Activated T-cell treated with anti-CD3 and anti-CD28 coated beads, Interleukin-2, amount 50 U/mL, for 72 hours (primary cell): ENCODE measurements around the gene ATP5PB. TPM values are rescaled to one million over a fixed set of nuclear protein-coding genes. Genes with fewer than 3 reads are reported as not detected.
A peak's percentile ranks its signal among the peaks of the same experiment; 100 is the strongest.

Source experiments
- ATAC-seq, 2 donors: fragments of 150-1000 bp; cut with Tn5 transposase; replicated peaks in 1 of 2; 2 replicates each; pipeline ENCODE4 v1.10.0; 2021; ENCODE audit warnings: moderate library complexity in 2 of 2, mild to moderate bottlenecking in 1 of 2
- DNase-seq, 2 donors: peaks; one replicate each; pipeline ENCODE4 v3.0.0; 2021 to 2022; ENCODE audit warnings: mixed read lengths in 1 of 2
- H3K27ac Mint-ChIP-seq: one replicate; pipeline ENCODE4 v1.8.0; 2022; ENCODE audit warnings: mild to moderate bottlenecking, moderate library complexity, mixed read lengths
- H3K27me3 Mint-ChIP-seq: one replicate; pipeline ENCODE4 v1.8.0; 2022; ENCODE audit warnings: low read depth, mixed read lengths
- H3K36me3 Mint-ChIP-seq, 2 donors: one replicate each; pipeline ENCODE4 v1.8.0; 2022; ENCODE audit warnings: mixed read lengths in 2 of 2, mild to moderate bottlenecking in 1 of 2; ENCODE audit not compliant: insufficient read depth in 2 of 2
- H3K4me1 Mint-ChIP-seq: one replicate; pipeline ENCODE4 v1.8.0; 2022; ENCODE audit warnings: low read depth, mixed read lengths
- H3K4me3 Mint-ChIP-seq, 2 donors: one replicate each; pipeline ENCODE4 v1.8.0; 2022; ENCODE audit warnings: mild to moderate bottlenecking in 2 of 2, mixed read lengths in 2 of 2, moderate library complexity in 2 of 2
- H3K9me3 Mint-ChIP-seq, 2 donors: one replicate each; pipeline ENCODE4 v1.8.0; 2022; ENCODE audit warnings: mixed read lengths in 2 of 2
- total RNA-seq, 2 donors: library from RNA; stranded (reverse); gene quantifications; one replicate each; pipeline ENCODE4 v1.2.3, GENCODE V29; 2022

Gene ATP5PB
- total RNA-seq, 2 donors from 2014 or later: 203 to 245 TPM

GRCh38 chr1:111470596-111470995 lies 21.3 kb downstream of the ATP5PB start:
- no peak for ATAC-seq
- Mint-ChIP-seq H3K4me1 (peaks cover 21% of the 10 kb centered on the region), H3K9me3 (no peaks in the 10 kb centered on the region), H3K36me3 (peaks cover 0 to 3% of the 10 kb centered on the region in 2 donors), H3K27ac (no peak overlapping the region), H3K27me3 (no peaks in the 10 kb centered on the region), H3K4me3 (no peak overlapping the region)
- no peak for DNase-seq

DNA sequence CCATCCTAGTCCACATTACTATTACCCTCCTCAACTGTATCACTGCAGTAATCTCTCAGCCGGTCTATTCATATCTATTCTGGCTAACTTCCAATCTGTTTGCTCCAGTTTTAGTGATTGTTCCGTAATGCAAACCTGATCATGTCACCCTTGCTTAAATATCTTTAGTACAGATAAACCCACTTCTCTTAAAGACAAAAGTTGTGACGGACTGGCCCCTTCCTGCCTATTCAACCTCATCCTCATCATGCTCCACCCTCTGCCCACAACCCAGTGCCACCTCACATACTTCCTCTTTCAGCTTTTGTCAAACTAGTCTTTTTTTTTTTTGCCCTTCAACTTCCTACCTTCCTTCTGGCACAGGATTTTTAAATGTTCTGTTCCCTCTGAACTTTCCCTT lies 21.7 kb downstream of the ATP5PB start:
- H3K36me3 Mint-ChIP-seq: peaks cover 0 to 3% of the 10 kb centered on the region in 2 donors
- H3K27ac Mint-ChIP-seq: no peak overlapping the region
- no peaks in the 10 kb centered on the region for H3K27me3 Mint-ChIP-seq
- H3K4me1 Mint-ChIP-seq: peaks cover 25% of the 10 kb centered on the region
- no peaks in the 10 kb centered on the region for H3K9me3 Mint-ChIP-seq
- peak; percentile 73 to 82 for ATAC-seq
- DNase-seq: peak; percentile 71 to 74
- H3K4me3 Mint-ChIP-seq: no peak overlapping the region

- DNase-seq (no peak), ATAC-seq (no peak)
- Mint-ChIP-seq H3K4me1 (peaks cover 31% of the 10 kb centered on the region), H3K9me3 (no peaks in the 10 kb centered on the region), H3K36me3 (peaks cover 0 to 3% of the 10 kb centered on the region in 2 donors), H3K4me3 (no peak overlapping the region), H3K27ac (no peak overlapping the region), H3K27me3 (no peaks in the 10 kb centered on the region)
Measured at GRCh38 chr1:111471538-111471937, 22.3 kb downstream of the ATP5PB start.

DNA sequence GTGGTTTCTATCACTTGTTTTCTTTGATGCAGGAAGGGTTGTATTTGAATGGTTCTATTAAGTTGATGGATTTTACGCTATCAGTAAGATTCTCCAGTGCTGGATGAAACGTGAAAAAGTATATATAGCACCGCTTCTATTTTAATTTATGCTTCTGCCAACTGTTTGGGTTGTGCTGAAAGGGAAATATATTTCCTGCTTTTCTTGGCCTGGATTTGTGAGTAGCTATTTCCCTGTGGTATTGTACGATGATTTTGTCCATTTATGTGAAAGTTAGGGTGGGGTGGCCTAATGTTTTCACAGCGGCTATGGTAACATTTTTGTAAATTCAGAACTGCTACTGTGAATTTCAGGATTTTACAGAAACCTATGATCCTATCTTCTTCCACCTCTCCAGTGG lies 24.8 kb downstream of the ATP5PB start:
- Mint-ChIP-seq H3K36me3 (peaks cover 5 to 7% of the 10 kb centered on the region in 2 donors), H3K4me1 (peaks cover 51% of the 10 kb centered on the region)
- ATAC-seq: no peak

GRCh38 chr1:111474521-111474920 lies 25.3 kb downstream of the ATP5PB start:
- Mint-ChIP-seq H3K27me3 (no peaks in the 10 kb centered on the region), H3K36me3 (peaks cover 5 to 7% of the 10 kb centered on the region in 2 donors), H3K4me1 (peaks cover 51% of the 10 kb centered on the region), H3K4me3 (peak overlapping the region; percentile 80 to 93), H3K9me3 (no peaks in the 10 kb centered on the region), H3K27ac (peak overlapping the region; percentile 95)
- DNase-seq (no peak), ATAC-seq (no peak)

More for the DNA sequence above, 24.8 kb downstream of the ATP5PB start:
- Mint-ChIP-seq H3K27ac (peak overlapping the region; percentile 95), H3K27me3 (no peaks in the 10 kb centered on the region), H3K4me3 (peak overlapping the region; percentile 80 to 93), H3K9me3 (no peaks in the 10 kb centered on the region)
- no peak for DNase-seq

DNA sequence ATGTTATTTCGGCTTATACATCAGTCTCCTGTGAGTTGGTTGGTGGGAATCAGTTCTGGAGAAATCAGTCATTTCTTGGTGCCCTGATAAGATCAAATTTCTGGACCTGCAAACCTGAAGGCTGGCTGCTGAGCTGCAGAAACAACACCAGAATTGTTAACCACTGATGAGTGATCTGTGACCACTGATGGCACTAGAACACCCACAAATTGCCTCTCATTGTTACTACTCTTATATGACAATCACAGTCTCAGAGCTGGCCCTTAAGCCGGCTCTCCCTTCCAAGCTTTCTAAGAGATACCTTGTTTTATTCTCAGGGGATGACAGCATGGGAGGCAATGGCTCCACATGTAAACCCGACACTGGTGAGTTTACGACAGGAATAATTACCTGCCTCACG lies 26.4 kb downstream of the ATP5PB start:
- Mint-ChIP-seq H3K4me3 (peak overlapping the region; percentile 50 to 80), H3K4me1 (peaks cover 51% of the 10 kb centered on the region), H3K9me3 (no peaks in the 10 kb centered on the region), H3K27ac (peak overlapping the region; percentile 15), H3K27me3 (no peaks in the 10 kb centered on the region), H3K36me3 (peaks cover 5 to 7% of the 10 kb centered on the region in 2 donors)
- peak; percentile 50 to 58 for DNase-seq
- ATAC-seq: peak; percentile 80 to 84

- H3K27me3 Mint-ChIP-seq: no peaks in the 10 kb centered on the region
- H3K27ac Mint-ChIP-seq: no peak overlapping the region
- DNase-seq: no peak
- peaks cover 51% of the 10 kb centered on the region for H3K4me1 Mint-ChIP-seq
- ATAC-seq: no peak
- H3K9me3 Mint-ChIP-seq: no peaks in the 10 kb centered on the region
- H3K36me3 Mint-ChIP-seq: peaks cover 5 to 7% of the 10 kb centered on the region in 2 donors
- peak overlapping the region; percentile 50 to 80 for H3K4me3 Mint-ChIP-seq
Measured at GRCh38 chr1:111476214-111476613, 26.9 kb downstream of the ATP5PB start.

DNA sequence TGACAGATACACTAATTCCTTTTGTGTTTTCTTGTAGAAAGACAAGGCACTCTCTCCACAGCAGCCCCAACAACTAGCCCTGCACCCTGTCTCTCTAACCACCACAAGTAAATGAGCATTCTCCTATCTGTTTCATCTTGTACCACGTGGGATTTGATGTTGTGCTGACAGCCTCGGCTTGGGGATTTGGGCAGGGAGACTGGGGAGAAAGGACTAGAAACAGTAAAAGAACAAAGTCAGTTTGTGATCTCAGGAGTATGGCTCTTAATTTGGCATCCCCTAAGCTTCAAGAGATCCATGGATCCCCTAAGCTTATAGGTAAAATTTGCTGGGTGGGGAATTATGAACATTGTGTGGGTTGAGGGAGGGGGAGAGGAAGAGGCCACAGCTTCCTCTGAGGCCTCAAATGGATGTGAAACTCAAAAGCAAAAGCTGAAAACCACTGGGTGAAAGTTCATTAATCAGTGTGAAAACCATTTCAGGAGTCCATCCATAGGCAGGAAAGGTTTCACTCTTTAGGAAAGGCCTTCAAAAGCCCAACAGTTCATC lies 27.6 kb downstream of the ATP5PB start:
- Mint-ChIP-seq H3K36me3 (peaks cover 5 to 7% of the 10 kb centered on the region in 2 donors), H3K27me3 (no peaks in the 10 kb centered on the region), H3K9me3 (no peaks in the 10 kb centered on the region), H3K27ac (no peak overlapping the region), H3K4me3 (peak overlapping the region; percentile 50 to 80), H3K4me1 (peaks cover 51% of the 10 kb centered on the region)
- peak; percentile 31 to 41 for DNase-seq
- ATAC-seq: peak; percentile 50 to 58

- DNase-seq (no peak), ATAC-seq (no peak)
- H3K4me1 Mint-ChIP-seq: peaks cover 33% of the 10 kb centered on the region
- H3K27ac Mint-ChIP-seq: no peak overlapping the region
- peaks cover 2 to 7% of the 10 kb centered on the region in 2 donors for H3K36me3 Mint-ChIP-seq
- H3K27me3 Mint-ChIP-seq: no peaks in the 10 kb centered on the region
- no peak overlapping the region for H3K4me3 Mint-ChIP-seq
- H3K9me3 Mint-ChIP-seq: no peaks in the 10 kb centered on the region
Measured at GRCh38 chr1:111480674-111481073, 31.4 kb downstream of the ATP5PB start.

GRCh38 chr1:111481387-111482221 lies 32.3 kb downstream of the ATP5PB start:
- DNase-seq: peak; percentile 68 to 69
- Mint-ChIP-seq H3K27me3 (no peaks in the 10 kb centered on the region), H3K36me3 (peaks cover 2 to 7% of the 10 kb centered on the region in 2 donors), H3K4me3 (no peak overlapping the region), H3K27ac (no peak overlapping the region), H3K9me3 (no peaks in the 10 kb centered on the region), H3K4me1 (peaks cover 24% of the 10 kb centered on the region)
- ATAC-seq: peak; percentile 76 to 78

DNA sequence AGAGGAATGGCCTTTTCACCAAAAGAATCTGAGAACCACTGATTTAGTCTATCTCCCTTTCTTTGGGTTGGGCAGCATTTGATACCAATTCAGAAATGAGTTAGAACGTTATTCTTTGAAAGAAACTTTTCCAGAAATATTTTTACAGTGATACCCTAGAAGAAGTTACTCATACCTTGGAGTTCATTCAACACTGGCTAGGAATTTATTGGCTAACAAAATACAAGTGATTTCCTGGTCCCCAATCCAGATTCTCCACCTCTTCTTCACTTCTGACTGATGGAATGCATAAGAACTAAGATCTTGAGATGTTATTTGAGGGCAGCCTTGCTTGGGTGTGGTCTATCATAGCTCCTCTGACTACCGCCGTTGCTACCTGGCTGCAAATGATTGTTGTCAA lies 33.9 kb downstream of the ATP5PB start:
- no peaks in the 10 kb centered on the region for H3K9me3 Mint-ChIP-seq
- H3K4me3 Mint-ChIP-seq: no peak overlapping the region
- peaks cover 8% of the 10 kb centered on the region for H3K4me1 Mint-ChIP-seq
- H3K36me3 Mint-ChIP-seq: peaks cover 0 to 3% of the 10 kb centered on the region in 2 donors
- no peak overlapping the region for H3K27ac Mint-ChIP-seq
- DNase-seq: no peak
- H3K27me3 Mint-ChIP-seq: no peaks in the 10 kb centered on the region
- ATAC-seq: no peak

GRCh38 chr1:111483876-111484275 lies 34.6 kb downstream of the ATP5PB start:
- no peak overlapping the region for H3K27ac Mint-ChIP-seq
- H3K36me3 Mint-ChIP-seq: no peaks in the 10 kb centered on the region

GRCh38 chr1:111484391-111485026 lies 35.2 kb downstream of the ATP5PB start:
- ATAC-seq (no peak), DNase-seq (no peak)
- no peaks in the 10 kb centered on the region for H3K36me3 Mint-ChIP-seq
- no peak overlapping the region for H3K4me3 Mint-ChIP-seq
- peaks cover 4% of the 10 kb centered on the region for H3K4me1 Mint-ChIP-seq
- H3K27me3 Mint-ChIP-seq: no peaks in the 10 kb centered on the region
- H3K27ac Mint-ChIP-seq: no peak overlapping the region
- H3K9me3 Mint-ChIP-seq: no peaks in the 10 kb centered on the region

More at GRCh38 chr1:111483876-111484275, 34.6 kb downstream of the ATP5PB start:
- ATAC-seq: no peak
- no peak for DNase-seq
- Mint-ChIP-seq H3K27me3 (no peaks in the 10 kb centered on the region), H3K9me3 (no peaks in the 10 kb centered on the region), H3K4me3 (no peak overlapping the region), H3K4me1 (peaks cover 4% of the 10 kb centered on the region)
